Calu3 (cell line): ENCODE results near the gene ATP10B. TPM values are rescaled to one million over a fixed set of nuclear protein-coding genes. Genes with fewer than 3 reads are reported as not detected.

Experiments used
- BruUV-seq: library from RNA; stranded (reverse); fragments of 400-500 nt; replicated peaks from 2 replicates; lab custom pipeline; 2021; lab: Mats Ljungman, UMichigan
- CTCF ChIA-PET: fragments of 300-600 bp; sonication (Branson Sonifier 250); formaldehyde crosslinking; loops from one replicate; lab custom pipeline; 2022; ENCODE audit warnings: antibody characterized with exemption; lab: Charles Lee
- DNase-seq: peaks from one replicate; pipeline ENCODE4 v3.0.0; 2022
- H3K27ac Mint-ChIP-seq: one replicate; pipeline ENCODE4 v1.8.0; 2022; ENCODE audit warnings: mixed read lengths; ENCODE audit not compliant: unreplicated experiment
- H3K27me3 Mint-ChIP-seq: one replicate; pipeline ENCODE4 v1.8.0; 2022; ENCODE audit warnings: mixed read lengths; ENCODE audit not compliant: unreplicated experiment
- H3K36me3 Mint-ChIP-seq: one replicate; pipeline ENCODE4 v1.8.0; 2022; ENCODE audit warnings: mild to moderate bottlenecking, moderate library complexity, mixed read lengths; ENCODE audit not compliant: insufficient read depth, unreplicated experiment
- H3K4me1 Mint-ChIP-seq: one replicate; pipeline ENCODE4 v1.8.0; 2022; ENCODE audit warnings: mild to moderate bottlenecking, low read depth, mixed read lengths; ENCODE audit not compliant: unreplicated experiment
- H3K4me3 Mint-ChIP-seq: one replicate; pipeline ENCODE4 v1.8.0; 2022; ENCODE audit warnings: mild to moderate bottlenecking, low read depth, moderate library complexity, mixed read lengths; ENCODE audit not compliant: unreplicated experiment
- H3K9me3 Mint-ChIP-seq: one replicate; pipeline ENCODE4 v1.8.0; 2022; ENCODE audit warnings: low read depth, mixed read lengths; ENCODE audit not compliant: unreplicated experiment
- intact Hi-C: fragments of 100-400 bp; cut with micrococcal nuclease; formaldehyde crosslinking; loops from one replicate; pipeline ENCODE4 v1.10.0; 2022; ENCODE audit not compliant: unreplicated experiment
- total RNA-seq: library from RNA; stranded (reverse); gene quantifications from 2 replicates; pipeline ENCODE4 v1.2.3, GENCODE V29; 2022
- TF ChIP-seq, protein P1 (sequence below): fragments of 200-600 bp; IDR thresholded peaks from one replicate; pipeline ENCODE4 v1.8.0; 2022; ENCODE audit warnings: antibody characterized with exemption; ENCODE audit not compliant: unreplicated experiment

ATP10B gene
- total RNA-seq, 1 experiment from 2014 or later: 1.4 TPM

DNA sequence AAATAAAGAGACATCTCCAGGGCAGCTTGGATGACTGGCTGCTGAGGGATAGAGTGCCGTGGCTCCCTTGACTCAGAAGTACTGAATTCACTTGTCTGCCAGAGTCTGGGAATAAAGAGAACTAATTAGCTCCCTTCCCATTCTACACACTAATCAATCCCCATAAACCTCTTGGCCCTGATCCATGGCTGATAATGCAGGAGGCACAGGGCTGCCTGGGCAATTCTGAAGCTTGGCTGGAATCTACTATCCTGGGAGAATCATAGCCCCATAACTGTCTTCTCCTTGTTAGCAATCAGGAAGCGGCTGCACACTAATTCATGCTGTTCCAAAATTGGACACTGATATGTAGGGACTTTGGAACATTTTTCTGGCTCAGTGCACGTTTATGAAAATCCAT lies 232.6 kb downstream of the ATP10B start:
- no TSS peak for BruUV-seq
- no peaks in the 10 kb centered on the region for H3K9me3 Mint-ChIP-seq

DNA sequence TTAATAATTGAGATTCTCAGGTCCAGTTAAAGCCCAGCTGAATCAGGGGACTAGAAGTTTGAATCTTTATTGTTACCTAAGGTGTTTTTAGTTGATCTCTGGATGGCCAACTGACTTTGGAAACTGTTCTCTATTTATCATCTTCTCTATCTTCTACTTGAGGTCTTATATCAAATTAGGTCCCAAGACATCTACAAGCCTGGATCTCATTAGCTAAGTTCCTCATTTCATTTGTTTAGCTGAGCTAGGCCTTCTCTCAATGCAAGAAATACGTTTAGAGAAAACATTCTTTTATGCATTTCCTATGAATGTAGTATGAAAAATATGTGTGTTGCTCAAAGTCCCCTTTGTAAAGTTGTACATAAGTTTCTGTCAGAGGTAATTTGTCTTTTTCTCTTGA lies 233.7 kb downstream of the ATP10B start:
- no peaks in the 10 kb centered on the region for H3K36me3 Mint-ChIP-seq
- intact Hi-C loops: no loop called here
- no peaks in the 10 kb centered on the region for H3K9me3 Mint-ChIP-seq
- no TSS peak for BruUV-seq
- no peak for DNase-seq
- H3K27ac Mint-ChIP-seq: no peak overlapping the region
- H3K4me1 Mint-ChIP-seq: no peaks in the 10 kb centered on the region
- no peak overlapping the region for H3K4me3 Mint-ChIP-seq
- CTCF ChIA-PET: interaction anchor here (0.5 kb wide), 1 partner anchor 61 kb away, joined by 3 read pairs; no protein-coding TSS in a partner anchor
- TF ChIP-seq, protein P1, sequence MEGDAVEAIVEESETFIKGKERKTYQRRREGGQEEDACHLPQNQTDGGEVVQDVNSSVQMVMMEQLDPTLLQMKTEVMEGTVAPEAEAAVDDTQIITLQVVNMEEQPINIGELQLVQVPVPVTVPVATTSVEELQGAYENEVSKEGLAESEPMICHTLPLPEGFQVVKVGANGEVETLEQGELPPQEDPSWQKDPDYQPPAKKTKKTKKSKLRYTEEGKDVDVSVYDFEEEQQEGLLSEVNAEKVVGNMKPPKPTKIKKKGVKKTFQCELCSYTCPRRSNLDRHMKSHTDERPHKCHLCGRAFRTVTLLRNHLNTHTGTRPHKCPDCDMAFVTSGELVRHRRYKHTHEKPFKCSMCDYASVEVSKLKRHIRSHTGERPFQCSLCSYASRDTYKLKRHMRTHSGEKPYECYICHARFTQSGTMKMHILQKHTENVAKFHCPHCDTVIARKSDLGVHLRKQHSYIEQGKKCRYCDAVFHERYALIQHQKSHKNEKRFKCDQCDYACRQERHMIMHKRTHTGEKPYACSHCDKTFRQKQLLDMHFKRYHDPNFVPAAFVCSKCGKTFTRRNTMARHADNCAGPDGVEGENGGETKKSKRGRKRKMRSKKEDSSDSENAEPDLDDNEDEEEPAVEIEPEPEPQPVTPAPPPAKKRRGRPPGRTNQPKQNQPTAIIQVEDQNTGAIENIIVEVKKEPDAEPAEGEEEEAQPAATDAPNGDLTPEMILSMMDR: no peak
- H3K27me3 Mint-ChIP-seq: peaks cover 13% of the 10 kb centered on the region

More for the DNA sequence above, 232.6 kb downstream of the ATP10B start:
- Mint-ChIP-seq H3K4me1 (no peaks in the 10 kb centered on the region), H3K4me3 (no peak overlapping the region), H3K27ac (no peak overlapping the region), H3K27me3 (peaks cover 24% of the 10 kb centered on the region), H3K36me3 (no peaks in the 10 kb centered on the region)
- TF ChIP-seq, protein P1: no peak
- CTCF ChIA-PET: no interaction called here
- no peak for DNase-seq
- intact Hi-C loops: no loop called here

DNA sequence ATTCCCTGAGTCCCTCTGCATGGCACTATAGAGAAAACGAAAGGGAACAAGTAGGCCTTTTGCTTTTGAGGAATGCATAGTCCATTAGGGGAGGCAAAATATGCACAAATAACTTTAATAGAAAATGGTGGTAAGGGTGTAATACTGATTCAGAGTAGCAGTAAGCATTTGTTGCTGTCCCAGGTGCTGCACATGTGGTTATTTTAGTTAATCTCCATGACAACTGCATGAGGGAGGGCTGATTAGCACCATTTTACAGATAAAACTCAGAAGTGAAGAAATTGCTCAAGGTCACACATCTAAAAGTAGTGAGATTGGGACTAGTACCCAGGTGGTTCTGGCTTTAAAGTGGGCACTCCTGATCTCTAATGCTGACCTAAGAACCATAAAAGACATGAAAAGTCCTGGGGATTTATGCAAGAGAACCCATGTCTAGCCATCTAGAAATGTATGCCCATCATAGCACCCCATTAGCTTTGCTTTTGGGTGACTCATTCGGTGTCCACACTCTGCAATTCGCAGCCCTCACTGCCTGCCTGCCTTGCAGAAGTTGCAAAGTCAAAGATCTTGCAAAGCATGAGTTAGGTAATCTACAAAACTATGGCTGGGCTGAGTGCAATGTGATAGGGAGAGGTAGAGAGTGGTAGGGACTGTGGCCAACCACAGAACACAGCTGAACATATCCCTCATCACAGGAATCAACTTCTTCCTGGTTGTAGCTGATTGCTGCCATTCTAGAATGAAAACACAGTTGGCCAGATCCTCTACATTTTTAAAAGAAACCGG lies 235.1 kb downstream of the ATP10B start:
- TF ChIP-seq, protein P1: no peak
- no peaks in the 10 kb centered on the region for H3K36me3 Mint-ChIP-seq
- no peak overlapping the region for H3K27ac Mint-ChIP-seq
- no TSS peak for BruUV-seq
- CTCF ChIA-PET: no interaction called here
- H3K9me3 Mint-ChIP-seq: no peaks in the 10 kb centered on the region
- no peak overlapping the region for H3K4me3 Mint-ChIP-seq
- no peak for DNase-seq
- intact Hi-C loops: no loop called here
- peaks cover 6% of the 10 kb centered on the region for H3K27me3 Mint-ChIP-seq
- no peaks in the 10 kb centered on the region for H3K4me1 Mint-ChIP-seq

DNA sequence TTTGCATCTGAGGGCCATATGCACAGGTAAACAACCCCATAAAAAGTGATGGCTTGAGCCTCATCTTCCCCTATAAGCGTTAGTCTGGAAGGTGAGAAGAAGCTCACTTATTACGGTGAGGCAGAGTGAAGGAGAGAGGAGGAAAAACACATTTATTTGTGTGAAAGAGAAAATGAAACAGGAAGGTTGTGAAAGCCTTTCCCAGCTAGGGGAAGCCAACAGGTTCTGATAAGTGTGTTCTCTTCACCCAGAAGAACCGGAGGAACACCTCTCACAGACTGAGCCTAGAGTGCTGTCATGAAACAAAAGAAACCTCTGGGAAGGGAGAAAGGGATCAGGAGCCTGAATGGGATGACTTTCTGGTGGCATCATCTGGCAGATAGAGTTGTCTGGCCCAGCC lies 237.9 kb downstream of the ATP10B start:
- DNase-seq: no peak
- H3K4me1 Mint-ChIP-seq: no peaks in the 10 kb centered on the region
- H3K27ac Mint-ChIP-seq: no peak overlapping the region
- H3K9me3 Mint-ChIP-seq: no peaks in the 10 kb centered on the region
- peaks cover 15% of the 10 kb centered on the region for H3K27me3 Mint-ChIP-seq
- intact Hi-C loops: no loop called here
- CTCF ChIA-PET: no interaction called here
- TF ChIP-seq, protein P1: no peak
- no TSS peak for BruUV-seq
- no peak overlapping the region for H3K4me3 Mint-ChIP-seq
- no peaks in the 10 kb centered on the region for H3K36me3 Mint-ChIP-seq
